AG04449 (cell line): ENCODE data around the gene PRDM16.

ENCODE experiments used
- CTCF ChIA-PET: fragments of 350-600 bp; formaldehyde crosslinking; extraction: SDS; loops from one replicate; lab custom pipeline; 2021; ENCODE audit warnings: antibody characterized with exemption; lab: Yijun Ruan, JAX
- POLR2A ChIA-PET: fragments of 400-600, 350-600 bp; formaldehyde crosslinking; extraction: SDS; loops from one replicate; lab custom pipeline; 2020; ENCODE audit warnings: antibody characterized with exemption, inconsistent platforms; lab: Yijun Ruan, JAX
- DNase-seq: peaks from one replicate; pipeline ENCODE4 v3.0.0-alpha.2; 2010; ENCODE audit warnings: low read depth, low spot score
- H3K4me3 ChIP-seq: 2 replicates; pipeline ENCODE4 v1.5.1; 2011; ENCODE audit warnings: low read depth, mild to moderate bottlenecking, control low read depth, low read length
- CTCF ChIP-seq: IDR thresholded peaks from one replicate; pipeline ENCODE4 v1.5.1; 2011; ENCODE audit warnings: mild to moderate bottlenecking, moderate library complexity, low read length, control low read depth, inconsistent platforms; ENCODE audit not compliant: insufficient read depth; ENCODE audit errors: missing control alignments

PRDM16 gene

GRCh38 chr1:3153902-3154795, 85.1 kb downstream of the PRDM16 start:
- CTCF ChIA-PET: no interaction called here
- no peak overlapping the region for H3K4me3 ChIP-seq
- DNase-seq: no peak
- POLR2A ChIA-PET: no interaction called here
- TF ChIP-seq CTCF: no peak

- POLR2A ChIA-PET: no interaction called here
- no peak for TF ChIP-seq CTCF
- H3K4me3 ChIP-seq: no peak overlapping the region
- DNase-seq: no peak
- CTCF ChIA-PET: no interaction called here
Observed at GRCh38 chr1:3155056-3155925, 86.3 kb downstream of the PRDM16 start.

- POLR2A ChIA-PET: no interaction called here
- CTCF ChIA-PET: no interaction called here
- TF ChIP-seq CTCF: no peak
- no peak overlapping the region for H3K4me3 ChIP-seq
- DNase-seq: no peak
Observed at GRCh38 chr1:3155926-3156220, 86.9 kb downstream of the PRDM16 start.

GRCh38 chr1:3156936-3157335, 87.9 kb downstream of the PRDM16 start:
- DNase-seq: no peak
- TF ChIP-seq CTCF: no peak
- ChIA-PET CTCF (no interaction called here), POLR2A (no interaction called here)
- H3K4me3 ChIP-seq: no peak overlapping the region

GRCh38 chr1:3158347-3158746, 89.3 kb downstream of the PRDM16 start:
- no peak overlapping the region for H3K4me3 ChIP-seq
- no peak for DNase-seq
- no peak for TF ChIP-seq CTCF
- CTCF ChIA-PET: no interaction called here
- POLR2A ChIA-PET: no interaction called here

- no peak overlapping the region for H3K4me3 ChIP-seq
- TF ChIP-seq CTCF: no peak
- CTCF ChIA-PET: no interaction called here
- POLR2A ChIA-PET: no interaction called here
- DNase-seq: no peak
Observed at GRCh38 chr1:3159121-3159520, 90.1 kb downstream of the PRDM16 start.
